Glomerular visceral epithelial cell (primary cell): ENCODE results near the gene TPSB2.

ENCODE experiments used
- DNase-seq: peaks from one replicate; pipeline ENCODE4 v3.0.0-alpha.2; 2016; ENCODE audit errors: extremely low spot score

The TPSB2 gene

GRCh38 chr16:1182950-1183907 is 46.8 kb downstream of the TPSB2 start:
- DNase-seq, result peak; percentile 75

- peak; percentile 92 for DNase-seq
Observed at GRCh38 chr16:1182316-1182671, 47.7 kb downstream of the TPSB2 start.

GRCh38 chr16:1181404-1182315 is 48.3 kb downstream of the TPSB2 start:
- DNase-seq, result no peak

- no peak for DNase-seq
Observed at GRCh38 chr16:1180549-1181403, 49.2 kb downstream of the TPSB2 start.
